ENCODE measurements around the gene HPCAL1. TPM values are rescaled to one million over a fixed set of nuclear protein-coding genes. Genes with fewer than 3 reads are reported as not detected.
A peak's percentile ranks its signal among the peaks of the same experiment; 100 is the strongest.

Gene HPCAL1
- total RNA-seq, 2 experiments from 2014 or later, result 61.6 to 63.6 TPM

DNA sequence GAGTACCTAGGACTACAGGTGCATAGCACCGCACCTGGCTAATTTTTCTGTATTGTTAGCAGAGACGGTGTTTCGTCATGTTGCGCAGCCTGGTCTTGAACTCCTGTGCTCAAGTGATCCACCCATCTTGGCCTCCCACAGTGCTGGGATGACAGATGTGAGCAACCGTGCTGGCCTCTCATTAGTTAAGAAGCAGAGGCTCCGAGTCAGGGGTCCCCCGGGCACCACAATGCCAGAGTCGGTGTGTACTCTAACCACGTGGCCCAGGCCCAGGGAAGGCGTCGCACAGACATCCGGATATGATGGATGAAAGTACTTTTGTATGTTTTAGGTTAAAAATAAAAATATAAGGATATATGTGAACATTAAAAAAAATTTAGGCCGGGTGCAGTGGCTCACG is 28.3 kb upstream of the HPCAL1 start:
- H3K36me3 Mint-ChIP-seq (ENCODE audit: low read depth), result no peaks in the 10 kb centered on the region
- DNase-seq, result no peak
- no peak overlapping the region for H3K4me3 Mint-ChIP-seq
- H3K9me3 Mint-ChIP-seq, result no peaks in the 10 kb centered on the region
- CTCF ChIA-PET, result no interaction called here
- no peaks in the 10 kb centered on the region for H3K27me3 Mint-ChIP-seq
- POLR2A ChIA-PET, result no interaction called here
- H3K27ac Mint-ChIP-seq, result no peak overlapping the region
- H3K4me1 Mint-ChIP-seq, result peaks cover 14% of the 10 kb centered on the region

DNA sequence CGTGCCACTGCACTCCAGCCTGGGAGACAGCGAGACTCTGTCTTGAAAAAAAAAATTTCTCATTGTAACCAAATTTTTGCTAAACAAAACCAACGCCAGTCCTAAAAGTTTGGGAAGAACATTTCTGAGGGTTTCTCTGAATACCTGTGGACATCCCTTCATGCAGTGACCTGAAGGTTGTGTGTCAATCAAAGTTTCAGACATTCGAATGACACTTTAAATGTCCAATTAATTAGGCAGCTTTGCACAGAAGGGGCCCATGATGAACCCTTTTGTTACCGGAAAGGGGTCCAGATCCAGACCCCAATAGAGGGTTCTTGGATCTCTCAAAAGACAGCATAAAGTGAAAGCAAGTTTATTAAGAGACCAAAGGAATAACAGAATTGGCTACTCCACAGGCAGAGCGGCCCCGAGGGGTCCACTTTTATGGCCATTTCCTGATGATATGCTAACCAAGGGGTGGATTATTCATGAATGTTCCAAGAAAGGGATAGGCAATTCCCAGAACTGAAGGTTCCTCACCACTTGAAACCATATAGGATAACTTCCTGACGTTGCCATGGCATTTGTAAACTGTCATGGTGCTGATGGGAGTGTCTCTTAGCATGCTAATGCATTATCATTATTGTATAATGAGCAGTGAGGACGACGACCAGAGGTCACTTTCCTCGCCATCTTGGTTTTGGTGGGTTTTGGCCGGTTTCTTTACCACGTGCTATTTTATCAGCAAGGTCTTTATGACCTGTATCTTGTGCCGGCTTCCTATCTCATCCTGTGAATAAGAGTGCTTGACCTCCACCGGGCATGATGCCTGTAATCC is 27.5 kb upstream of the HPCAL1 start:
- no peak overlapping the region for H3K4me3 Mint-ChIP-seq
- no peaks in the 10 kb centered on the region for H3K9me3 Mint-ChIP-seq
- no peaks in the 10 kb centered on the region for H3K36me3 Mint-ChIP-seq (ENCODE audit: low read depth)
- H3K27me3 Mint-ChIP-seq, result no peaks in the 10 kb centered on the region
- peaks cover 14% of the 10 kb centered on the region for H3K4me1 Mint-ChIP-seq
- ChIA-PET CTCF (no interaction called here), POLR2A (no interaction called here)
- no peak for DNase-seq
- no peak overlapping the region for H3K27ac Mint-ChIP-seq

DNA sequence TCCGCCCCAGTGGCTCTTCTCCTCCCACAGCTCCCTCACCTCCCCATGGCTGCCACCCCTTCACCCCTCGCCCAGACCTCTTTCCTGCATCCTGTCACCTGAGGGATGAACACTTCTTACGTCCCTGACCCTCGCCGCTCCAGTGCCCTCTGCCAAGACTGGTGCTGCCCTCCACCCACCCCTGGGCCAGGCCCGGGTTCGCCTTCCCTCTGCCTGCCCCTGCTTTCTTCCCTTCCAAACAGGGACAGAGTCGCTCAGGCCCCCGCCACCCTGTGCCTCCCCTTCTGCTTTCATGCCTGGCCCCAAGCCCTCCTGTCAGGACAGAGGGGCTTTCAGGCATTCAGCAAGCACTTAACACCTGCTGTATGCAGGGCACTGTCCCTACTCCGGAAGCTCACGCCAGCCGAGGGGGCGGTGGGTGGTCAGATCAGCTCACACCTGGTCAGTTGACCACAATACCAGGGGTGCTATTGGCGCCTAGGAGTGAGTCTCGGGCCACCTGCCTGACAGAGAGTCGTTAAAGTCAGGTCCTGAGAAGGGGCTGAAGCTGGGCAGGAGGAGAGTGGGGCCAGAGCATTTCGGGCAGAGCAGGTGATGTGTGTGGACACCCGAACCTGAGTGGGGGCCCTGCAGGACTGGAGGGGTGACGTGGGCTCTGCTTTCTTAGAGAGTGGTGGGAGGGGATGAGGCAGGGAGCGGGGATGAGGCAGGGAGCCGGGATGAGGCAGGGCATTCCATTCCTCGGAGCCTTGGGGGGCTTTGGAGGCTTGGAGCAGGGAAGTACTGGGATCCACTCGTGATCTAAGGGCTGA is 26.0 kb upstream of the HPCAL1 start:
- Mint-ChIP-seq H3K9me3 (no peaks in the 10 kb centered on the region), H3K36me3 (ENCODE audit: low read depth) (no peaks in the 10 kb centered on the region), H3K4me1 (peaks cover 10% of the 10 kb centered on the region), H3K27me3 (peaks cover 2% of the 10 kb centered on the region), H3K27ac (peak overlapping the region; percentile 36), H3K4me3 (no peak overlapping the region)
- DNase-seq, result no peak
- CTCF ChIA-PET, result interaction anchor here (0.7 to 1.1 kb wide), 3 partner anchors 11 to 132 kb away, joined by 3 to 6 read pairs (median 3); no protein-coding TSS in a partner anchor
- POLR2A ChIA-PET, result no interaction called here

DNA sequence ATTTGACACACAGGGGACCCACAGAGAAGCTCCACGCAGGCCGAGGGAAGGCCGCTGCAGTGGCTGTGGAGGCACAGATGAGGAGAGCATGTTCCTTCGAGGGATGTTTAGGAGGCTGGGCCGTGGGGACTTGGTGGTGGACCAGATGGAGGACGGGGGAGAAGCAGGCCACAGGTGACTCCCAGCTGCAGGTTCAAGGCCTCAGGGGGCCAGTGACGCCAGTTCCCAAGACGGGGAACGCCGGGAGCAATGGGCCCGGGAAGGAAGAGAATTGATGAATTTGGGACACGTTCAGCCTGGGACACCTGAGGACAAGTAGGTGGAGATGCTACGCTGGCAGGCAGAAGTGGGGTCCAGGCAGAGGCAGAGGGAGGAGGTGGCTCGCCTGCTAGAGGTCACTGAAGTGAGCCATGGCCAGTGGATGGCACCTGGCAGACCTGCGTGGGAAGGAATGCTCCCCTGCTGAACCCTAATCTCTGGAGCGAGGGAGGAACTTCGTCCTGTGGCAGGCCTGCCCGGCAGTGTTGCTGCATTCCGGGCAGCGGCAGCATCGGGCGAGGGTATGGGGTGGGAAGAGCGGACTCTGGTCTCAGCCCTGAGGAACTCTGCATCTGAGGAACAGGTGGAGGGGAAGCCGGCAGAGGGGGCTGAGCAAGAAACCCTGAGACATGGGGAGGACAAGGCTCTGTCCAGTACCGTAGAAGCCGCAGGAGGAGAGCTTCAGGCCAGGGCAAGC is 25.2 kb upstream of the HPCAL1 start:
- peaks cover 2% of the 10 kb centered on the region for H3K27me3 Mint-ChIP-seq
- ChIA-PET CTCF (interaction anchor here (0.7 to 1.1 kb wide), 3 partner anchors 10 to 131 kb away, joined by 3 to 6 read pairs (median 3); no protein-coding TSS in a partner anchor), POLR2A (interaction anchor here (0.6 kb wide), 1 partner anchor 229 kb away, joined by 3 read pairs; no protein-coding TSS in a partner anchor)
- no peak overlapping the region for H3K4me3 Mint-ChIP-seq
- H3K27ac Mint-ChIP-seq, result no peak overlapping the region
- H3K36me3 Mint-ChIP-seq (ENCODE audit: low read depth), result no peaks in the 10 kb centered on the region
- DNase-seq, result no peak
- H3K9me3 Mint-ChIP-seq, result no peaks in the 10 kb centered on the region
- peaks cover 10% of the 10 kb centered on the region for H3K4me1 Mint-ChIP-seq

DNA sequence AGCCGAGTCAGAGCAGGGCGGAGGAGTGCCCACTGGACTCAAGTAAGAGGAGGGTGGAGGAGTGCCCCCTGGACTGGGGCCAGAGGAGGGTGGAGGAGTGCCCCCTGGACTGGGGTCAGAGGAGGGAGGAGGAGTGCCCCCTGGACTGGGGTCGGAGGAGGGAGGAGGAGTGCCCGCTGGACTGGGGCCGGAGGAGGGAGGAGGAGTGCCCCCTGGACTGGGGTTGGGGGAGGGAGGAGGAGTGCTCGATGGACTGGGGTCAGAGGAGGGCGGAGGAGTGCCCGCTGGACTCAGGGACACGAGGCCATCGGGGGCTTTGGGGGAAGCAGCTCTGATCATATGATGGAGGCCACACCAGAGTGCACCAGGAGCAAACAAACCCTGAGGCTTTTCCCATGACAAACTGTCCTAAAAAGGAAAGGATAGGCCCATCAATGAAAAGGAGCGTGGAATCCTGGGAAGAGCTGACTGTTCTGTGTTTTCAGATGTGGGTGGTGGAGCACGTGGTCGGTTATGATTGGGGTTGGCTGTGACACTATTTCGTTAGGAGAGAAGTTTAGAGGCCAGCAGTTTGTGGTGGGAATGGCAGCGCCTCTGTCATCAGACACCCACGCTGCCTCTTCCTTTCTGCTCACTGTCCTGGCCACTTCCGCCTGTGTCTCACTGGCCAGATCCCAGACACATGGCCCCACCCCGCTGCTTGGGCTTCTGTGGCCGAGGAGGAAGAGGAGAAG is 24.5 kb upstream of the HPCAL1 start:
- H3K27me3 Mint-ChIP-seq, result peaks cover 2% of the 10 kb centered on the region
- POLR2A ChIA-PET, result interaction anchor here (0.6 kb wide), 1 partner anchor 230 kb away, joined by 3 read pairs; no protein-coding TSS in a partner anchor
- no peak for DNase-seq

DNA sequence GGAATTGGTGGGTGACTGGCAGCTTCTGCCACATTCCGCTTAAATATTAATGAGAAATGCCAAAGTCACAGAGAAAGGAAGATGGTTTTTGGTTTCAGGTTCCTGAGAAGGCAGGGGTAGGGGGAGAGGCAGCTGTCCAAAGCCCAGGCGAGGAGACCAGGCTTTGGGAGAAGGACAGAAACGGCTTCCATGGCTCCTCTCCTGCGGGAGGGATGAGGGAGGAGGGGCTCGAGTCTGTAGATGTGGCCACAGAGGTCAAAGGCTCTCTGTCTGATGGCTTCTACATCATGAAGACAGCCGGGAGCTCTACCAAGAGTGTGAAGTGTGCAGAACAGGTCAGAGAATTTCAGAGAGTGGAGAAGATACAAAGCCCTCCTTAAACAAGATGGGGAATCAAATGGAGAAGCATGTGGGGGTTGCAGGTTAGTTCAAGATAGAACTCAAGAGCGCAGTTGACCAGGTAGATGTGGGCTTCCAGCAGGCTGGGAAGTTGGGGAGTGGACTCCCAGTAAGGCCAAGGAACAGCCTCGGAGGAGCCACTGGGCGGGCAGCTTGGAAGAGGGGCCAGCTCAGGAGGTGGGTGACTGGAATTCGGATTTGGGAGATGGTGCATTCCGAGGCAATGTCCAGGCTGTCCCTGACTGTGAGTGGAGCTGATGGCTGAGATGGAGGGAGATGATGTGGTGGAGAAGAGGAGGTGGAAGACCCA is 23.8 kb upstream of the HPCAL1 start:
- H3K36me3 Mint-ChIP-seq (ENCODE audit: low read depth), result no peaks in the 10 kb centered on the region
- H3K27me3 Mint-ChIP-seq, result peaks cover 2% of the 10 kb centered on the region
- DNase-seq, result no peak
- no peak overlapping the region for H3K27ac Mint-ChIP-seq
- H3K4me1 Mint-ChIP-seq, result peaks cover 18% of the 10 kb centered on the region
- no peak overlapping the region for H3K4me3 Mint-ChIP-seq
- H3K9me3 Mint-ChIP-seq, result no peaks in the 10 kb centered on the region
- ChIA-PET CTCF (interaction anchor here (0.5 to 0.6 kb wide), 3 partner anchors 14 to 19 kb away, joined by 3 to 4 read pairs (median 3); no protein-coding TSS in a partner anchor), POLR2A (no interaction called here)

More for the DNA sequence above, 24.5 kb upstream of the HPCAL1 start:
- Mint-ChIP-seq H3K4me1 (peaks cover 13% of the 10 kb centered on the region), H3K27ac (no peak overlapping the region), H3K4me3 (no peak overlapping the region), H3K9me3 (no peaks in the 10 kb centered on the region), H3K36me3 (ENCODE audit: low read depth) (no peaks in the 10 kb centered on the region)
- CTCF ChIA-PET, result no interaction called here

DNA sequence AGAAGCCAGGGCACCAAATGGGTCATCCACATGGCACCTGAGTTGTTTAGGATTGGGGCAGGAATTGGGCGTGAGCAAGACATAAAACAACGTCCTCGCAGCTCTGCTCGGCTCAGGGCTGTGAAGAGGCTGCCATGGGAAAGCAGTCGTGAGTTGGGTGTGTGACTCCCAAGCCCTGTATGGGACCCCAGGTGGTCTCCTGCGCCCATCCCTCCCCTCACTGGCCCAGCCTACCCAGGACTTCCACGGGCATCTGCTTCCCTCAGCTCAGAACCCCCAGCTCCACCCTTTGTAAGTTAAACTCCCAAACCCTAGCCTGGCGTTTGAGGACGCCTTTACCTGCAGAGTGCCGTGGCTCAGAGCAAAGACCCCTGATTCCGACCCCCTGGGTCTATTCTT is 23.2 kb upstream of the HPCAL1 start:
- H3K9me3 Mint-ChIP-seq, result no peaks in the 10 kb centered on the region
- H3K27me3 Mint-ChIP-seq, result peaks cover 2% of the 10 kb centered on the region
- CTCF ChIA-PET, result interaction anchor here (0.5 to 0.6 kb wide), 3 partner anchors 14 to 18 kb away, joined by 3 to 4 read pairs (median 3); no protein-coding TSS in a partner anchor
- DNase-seq, result no peak
- H3K27ac Mint-ChIP-seq, result no peak overlapping the region
- H3K36me3 Mint-ChIP-seq (ENCODE audit: low read depth), result no peaks in the 10 kb centered on the region
- H3K4me3 Mint-ChIP-seq, result no peak overlapping the region
- H3K4me1 Mint-ChIP-seq, result peaks cover 18% of the 10 kb centered on the region
- POLR2A ChIA-PET, result no interaction called here

DNA sequence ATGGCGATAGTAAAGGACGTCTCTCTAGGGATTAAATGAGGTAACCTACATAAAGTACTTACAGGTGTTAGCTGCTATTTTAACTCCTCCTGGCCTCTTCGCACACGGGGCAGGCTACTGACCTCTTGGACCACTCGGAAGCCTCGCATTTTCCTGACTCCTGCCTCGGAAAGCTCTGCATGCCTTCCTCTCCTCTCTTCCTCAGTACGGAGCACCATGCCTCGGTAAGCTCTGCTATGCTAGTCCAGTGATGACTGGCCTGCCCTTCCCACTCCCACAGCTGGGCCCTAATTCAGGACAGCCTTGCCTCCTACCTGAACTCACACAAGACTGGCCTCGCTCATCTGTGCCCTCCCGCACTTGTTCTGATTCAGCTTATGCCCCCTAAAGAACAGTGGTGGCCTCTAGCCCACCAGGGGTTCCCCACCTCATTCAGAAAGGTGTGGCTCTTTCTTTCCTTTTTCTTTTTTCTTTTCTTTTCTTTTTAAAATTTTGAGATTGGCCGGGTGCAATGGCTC is 22.7 kb upstream of the HPCAL1 start:
- POLR2A ChIA-PET, result no interaction called here
- H3K36me3 Mint-ChIP-seq (ENCODE audit: low read depth), result no peaks in the 10 kb centered on the region

DNA sequence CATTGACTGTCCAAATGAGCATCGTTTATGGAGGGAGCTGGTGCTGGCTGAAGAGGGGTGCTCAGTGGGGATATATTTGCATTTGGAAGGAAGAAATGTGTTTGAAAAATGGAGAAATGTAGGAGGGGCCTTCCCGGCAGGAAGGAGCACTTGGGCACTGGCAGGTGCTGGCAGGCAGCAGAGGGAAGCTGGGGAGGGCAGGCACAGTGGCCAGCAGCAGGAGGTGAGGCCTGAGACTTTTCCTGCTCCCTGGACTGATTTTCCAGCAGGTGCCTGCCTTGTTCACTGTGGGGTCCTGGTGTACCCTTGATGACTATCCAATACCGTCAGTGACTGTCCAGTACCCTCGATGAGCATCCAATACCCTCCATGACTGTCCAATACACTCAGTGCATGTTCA is 20.8 kb upstream of the HPCAL1 start:
- no peaks in the 10 kb centered on the region for H3K9me3 Mint-ChIP-seq
- peaks cover 2% of the 10 kb centered on the region for H3K27me3 Mint-ChIP-seq
- no peaks in the 10 kb centered on the region for H3K36me3 Mint-ChIP-seq (ENCODE audit: low read depth)
- H3K4me1 Mint-ChIP-seq, result peaks cover 18% of the 10 kb centered on the region
- no peak overlapping the region for H3K4me3 Mint-ChIP-seq
- ChIA-PET POLR2A (no interaction called here), CTCF (interaction anchor here (1.4 kb wide), 1 partner anchor 163 kb away, joined by 3 read pairs; no protein-coding TSS in a partner anchor)
- DNase-seq, result no peak
- no peak overlapping the region for H3K27ac Mint-ChIP-seq

More for the DNA sequence above, 22.7 kb upstream of the HPCAL1 start:
- H3K4me1 Mint-ChIP-seq, result peaks cover 18% of the 10 kb centered on the region
- peaks cover 2% of the 10 kb centered on the region for H3K27me3 Mint-ChIP-seq
- CTCF ChIA-PET, result interaction anchor here (1.5 kb wide), 1 partner anchor 129 kb away, joined by 3 read pairs; no protein-coding TSS in a partner anchor
- no peaks in the 10 kb centered on the region for H3K9me3 Mint-ChIP-seq
- H3K4me3 Mint-ChIP-seq, result no peak overlapping the region
- H3K27ac Mint-ChIP-seq, result no peak overlapping the region
- no peak for DNase-seq

DNA sequence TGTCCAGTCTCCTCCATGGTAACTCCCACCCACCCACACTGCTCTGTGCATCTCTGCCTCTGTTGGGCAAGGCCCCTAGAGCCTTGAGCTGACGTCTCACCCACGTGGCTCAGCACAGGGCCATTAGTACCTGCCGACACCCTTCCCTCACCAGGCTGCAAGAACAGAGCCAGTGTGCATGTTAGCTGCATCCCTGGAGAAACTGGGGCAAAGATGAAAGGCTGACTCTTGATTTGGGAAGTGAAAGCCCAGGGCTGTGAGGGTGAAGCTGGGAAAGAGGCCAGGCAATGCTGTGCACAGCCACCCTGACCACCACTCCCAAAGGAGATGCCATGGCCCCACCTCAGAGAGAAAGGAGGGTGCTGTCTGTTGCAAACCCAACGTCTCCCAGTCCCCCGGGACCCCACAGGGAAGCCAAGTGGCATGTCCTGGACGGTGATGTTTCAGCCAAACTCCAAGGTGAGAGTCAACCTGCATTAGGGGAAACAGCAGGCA is 20.0 kb upstream of the HPCAL1 start:
- Mint-ChIP-seq H3K4me1 (peaks cover 16% of the 10 kb centered on the region), H3K4me3 (no peak overlapping the region), H3K27ac (no peak overlapping the region), H3K36me3 (ENCODE audit: low read depth) (no peaks in the 10 kb centered on the region), H3K27me3 (peaks cover 2% of the 10 kb centered on the region), H3K9me3 (no peaks in the 10 kb centered on the region)
- POLR2A ChIA-PET, result no interaction called here
- CTCF ChIA-PET, result interaction anchor here (1.4 kb wide), 1 partner anchor 162 kb away, joined by 3 read pairs; no protein-coding TSS in a partner anchor
- no peak for DNase-seq

Measured in activated CD4-positive, alpha-beta T cell treated with anti-CD3 and anti-CD28 coated beads, Interleukin-2, amount 10 ng/mL, durations not matched to agents 7 days and 5 days (primary cell).